Colon (tissue), 2 donors: ENCODE measurements around the gene LPA.
"Not testable (repeated sequence)": the region's sequence is repeated elsewhere in the genome, so short reads cannot be mapped to it uniquely, and the experiment has no call there.

Experiments
- FAIRE-seq: peaks from 2 replicates; lab custom pipeline; 2012; peaks lifted over from hg19 to GRCh38; lab: Jason Lieb, UNC
- donor health status: control.
- donor health status: control.

The LPA gene, protein sequence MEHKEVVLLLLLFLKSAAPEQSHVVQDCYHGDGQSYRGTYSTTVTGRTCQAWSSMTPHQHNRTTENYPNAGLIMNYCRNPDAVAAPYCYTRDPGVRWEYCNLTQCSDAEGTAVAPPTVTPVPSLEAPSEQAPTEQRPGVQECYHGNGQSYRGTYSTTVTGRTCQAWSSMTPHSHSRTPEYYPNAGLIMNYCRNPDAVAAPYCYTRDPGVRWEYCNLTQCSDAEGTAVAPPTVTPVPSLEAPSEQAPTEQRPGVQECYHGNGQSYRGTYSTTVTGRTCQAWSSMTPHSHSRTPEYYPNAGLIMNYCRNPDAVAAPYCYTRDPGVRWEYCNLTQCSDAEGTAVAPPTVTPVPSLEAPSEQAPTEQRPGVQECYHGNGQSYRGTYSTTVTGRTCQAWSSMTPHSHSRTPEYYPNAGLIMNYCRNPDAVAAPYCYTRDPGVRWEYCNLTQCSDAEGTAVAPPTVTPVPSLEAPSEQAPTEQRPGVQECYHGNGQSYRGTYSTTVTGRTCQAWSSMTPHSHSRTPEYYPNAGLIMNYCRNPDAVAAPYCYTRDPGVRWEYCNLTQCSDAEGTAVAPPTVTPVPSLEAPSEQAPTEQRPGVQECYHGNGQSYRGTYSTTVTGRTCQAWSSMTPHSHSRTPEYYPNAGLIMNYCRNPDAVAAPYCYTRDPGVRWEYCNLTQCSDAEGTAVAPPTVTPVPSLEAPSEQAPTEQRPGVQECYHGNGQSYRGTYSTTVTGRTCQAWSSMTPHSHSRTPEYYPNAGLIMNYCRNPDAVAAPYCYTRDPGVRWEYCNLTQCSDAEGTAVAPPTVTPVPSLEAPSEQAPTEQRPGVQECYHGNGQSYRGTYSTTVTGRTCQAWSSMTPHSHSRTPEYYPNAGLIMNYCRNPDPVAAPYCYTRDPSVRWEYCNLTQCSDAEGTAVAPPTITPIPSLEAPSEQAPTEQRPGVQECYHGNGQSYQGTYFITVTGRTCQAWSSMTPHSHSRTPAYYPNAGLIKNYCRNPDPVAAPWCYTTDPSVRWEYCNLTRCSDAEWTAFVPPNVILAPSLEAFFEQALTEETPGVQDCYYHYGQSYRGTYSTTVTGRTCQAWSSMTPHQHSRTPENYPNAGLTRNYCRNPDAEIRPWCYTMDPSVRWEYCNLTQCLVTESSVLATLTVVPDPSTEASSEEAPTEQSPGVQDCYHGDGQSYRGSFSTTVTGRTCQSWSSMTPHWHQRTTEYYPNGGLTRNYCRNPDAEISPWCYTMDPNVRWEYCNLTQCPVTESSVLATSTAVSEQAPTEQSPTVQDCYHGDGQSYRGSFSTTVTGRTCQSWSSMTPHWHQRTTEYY (N-terminal part only)

GRCh38 chr6:160664198-160664597 is at the start of gene LPA:
Gene LPA, minus strand, starts transcription at chr6:160664275. Its CDS starts 61 bp downstream, at chr6:160664214.
- FAIRE-seq: not testable (repeated sequence)

DNA sequence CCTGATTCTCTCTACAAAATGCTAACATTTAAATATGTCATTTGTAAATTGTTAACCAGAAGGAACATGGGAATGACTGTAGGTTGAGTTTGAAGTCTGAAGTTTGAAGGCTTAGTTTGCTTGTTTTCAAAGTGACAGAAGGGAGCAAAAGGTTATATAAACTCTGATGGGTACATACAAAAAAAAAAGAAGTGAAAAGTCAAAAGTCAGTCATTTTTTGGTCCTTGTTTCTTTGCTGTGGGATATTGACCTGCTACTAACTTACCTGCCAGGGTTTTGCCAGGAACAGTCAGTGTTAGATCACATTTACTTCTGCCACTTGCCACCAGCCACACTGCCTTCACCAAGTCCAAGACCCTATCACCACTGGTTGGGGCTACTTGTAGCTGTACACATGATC is 44.9 kb upstream of the LPA start:
- peak; percentile 58 for FAIRE-seq

- not testable (repeated sequence) for FAIRE-seq
Observed at GRCh38 chr6:160704688-160705087, 40.6 kb upstream of the LPA start.

- FAIRE-seq: not testable (repeated sequence)
Observed at GRCh38 chr6:160701918-160702680, 38.0 kb upstream of the LPA start, which contains the start of gene PLG. Gene PLG, plus strand, starts transcription at chr6:160702244. Its CDS starts 61 bp downstream, at chr6:160702305.

DNA sequence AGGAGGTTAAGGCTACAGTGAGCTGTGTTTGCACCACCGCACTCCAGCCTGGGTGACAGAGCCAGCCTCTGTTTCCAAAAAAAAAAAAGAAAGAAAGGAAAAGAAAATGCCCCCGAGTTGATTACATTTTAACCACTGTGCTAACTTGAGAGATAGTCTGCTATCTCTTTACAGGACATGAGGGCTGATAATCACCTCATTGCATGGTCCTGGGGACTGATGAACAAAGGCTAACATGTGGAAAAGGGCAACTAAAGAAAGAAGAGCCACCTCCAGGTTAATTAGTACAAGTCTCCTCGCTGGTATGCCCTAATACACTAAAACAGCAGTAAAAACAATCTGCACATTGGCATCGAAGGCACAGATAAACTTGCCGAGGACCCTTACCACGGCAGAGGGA is 33.8 kb upstream of the LPA start:
- no peak for FAIRE-seq

DNA sequence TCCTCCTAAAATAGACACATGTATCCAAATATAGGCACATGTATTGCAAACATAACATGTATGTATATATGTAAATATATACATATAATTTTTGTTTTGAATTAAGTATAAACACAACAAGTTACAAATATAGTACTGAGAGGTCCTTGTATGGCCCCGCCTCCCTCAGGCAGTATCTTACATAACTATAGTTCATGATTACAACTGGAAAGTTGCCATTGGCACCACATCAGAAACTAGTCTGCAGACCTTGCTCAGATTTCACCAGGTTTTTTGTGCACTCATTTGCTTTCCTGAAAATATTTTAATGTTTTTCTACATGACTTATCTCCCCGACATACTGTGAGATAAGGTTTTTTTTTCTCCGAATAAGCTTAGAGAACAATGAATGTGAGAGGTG is 32.8 kb upstream of the LPA start:
- FAIRE-seq: not testable (repeated sequence)

GRCh38 chr6:160695622-160696021 is 31.5 kb upstream of the LPA start:
- not testable (repeated sequence) for FAIRE-seq

- not testable (repeated sequence) for FAIRE-seq
Observed at GRCh38 chr6:160695025-160695424, 30.9 kb upstream of the LPA start.

GRCh38 chr6:160692369-160692959 is 28.4 kb upstream of the LPA start:
- FAIRE-seq: no peak

- FAIRE-seq: no peak
Observed at GRCh38 chr6:160691617-160692016, 27.5 kb upstream of the LPA start.

- no peak for FAIRE-seq
Observed at GRCh38 chr6:160690458-160690857, 26.4 kb upstream of the LPA start.

GRCh38 chr6:160685762-160686450 is 21.8 kb upstream of the LPA start:
- FAIRE-seq: no peak

DNA sequence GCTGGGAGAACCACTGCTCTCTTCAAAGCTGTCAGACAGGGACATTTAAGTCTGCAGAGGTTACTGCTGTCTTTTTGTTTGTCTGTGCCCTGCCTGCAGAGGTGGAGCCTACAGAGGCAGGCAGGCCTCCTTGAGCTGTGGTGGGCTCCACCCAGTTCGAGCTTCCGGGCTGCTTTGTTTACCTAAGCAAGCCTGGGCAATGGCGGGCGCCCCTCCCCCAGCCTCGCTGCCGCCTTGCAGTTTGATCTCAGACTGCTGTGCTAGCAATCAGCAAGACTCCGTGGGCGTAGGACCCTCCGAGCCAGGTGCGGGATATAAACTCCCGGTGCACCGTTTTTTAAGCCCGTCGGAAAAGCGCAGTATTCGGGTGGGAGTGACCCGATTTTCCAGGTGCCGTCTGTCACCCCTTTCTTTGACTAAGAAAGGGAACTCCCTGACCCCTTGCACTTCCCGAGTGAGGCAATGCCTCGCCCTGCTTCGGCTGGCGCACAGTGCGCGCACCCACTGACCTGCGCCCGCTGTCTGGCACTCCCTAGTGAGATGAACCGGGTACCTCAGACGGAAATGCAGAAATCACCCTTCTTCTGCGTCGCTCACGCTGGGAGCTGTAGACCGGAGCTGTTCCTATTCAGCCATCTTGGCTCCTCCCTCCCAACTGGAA is 21.2 kb upstream of the LPA start:
- not testable (repeated sequence) for FAIRE-seq

DNA sequence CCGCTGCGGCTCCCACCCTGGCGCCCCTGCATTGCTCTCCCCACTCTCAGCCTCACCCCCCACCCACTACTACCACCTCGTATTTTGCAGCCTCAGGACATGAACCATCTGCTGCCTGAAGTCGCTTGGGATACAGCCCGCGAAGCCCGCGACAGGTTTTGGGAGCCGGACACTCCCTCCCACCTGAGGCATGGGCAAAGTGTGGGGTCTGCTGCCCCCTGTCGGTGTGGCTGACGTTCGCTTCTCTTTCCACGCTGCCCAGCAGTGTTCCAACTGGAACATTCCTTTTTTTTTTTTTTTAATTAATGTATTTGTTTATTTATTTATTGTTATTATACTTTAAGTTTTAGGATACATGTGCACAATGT is 15.3 kb upstream of the LPA start:
- FAIRE-seq: no peak

DNA sequence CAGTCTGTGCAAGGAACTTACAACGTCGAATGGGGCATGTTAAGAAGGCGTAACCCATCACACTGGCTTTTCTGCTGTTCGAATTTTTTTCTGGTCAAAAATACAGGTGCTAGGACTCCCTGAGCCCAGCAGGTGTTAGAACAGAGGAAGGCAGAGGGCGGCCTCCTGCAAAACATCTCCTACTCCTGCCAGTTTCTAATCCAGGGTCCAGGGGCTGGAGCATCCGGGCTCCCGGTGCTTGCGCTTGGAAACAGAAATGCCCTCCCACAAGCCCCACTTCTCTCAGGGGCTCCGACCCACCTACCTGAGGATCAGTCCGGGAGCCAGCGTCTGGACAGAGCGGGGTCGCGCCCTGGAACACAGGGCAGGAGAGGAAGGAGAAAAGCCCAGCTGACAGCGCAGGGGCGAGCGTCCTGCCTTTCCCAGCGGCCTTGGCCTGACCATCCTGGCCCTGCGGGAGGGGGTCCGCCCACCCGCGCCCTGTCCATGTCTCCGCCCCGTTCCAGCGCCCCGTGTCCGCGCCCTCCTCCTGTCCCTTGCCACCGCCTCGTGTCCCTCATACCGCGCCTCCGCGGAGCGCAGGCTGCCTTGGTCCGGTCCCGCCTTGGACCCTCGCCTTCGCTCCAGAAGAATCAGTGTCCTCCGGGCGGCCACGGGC is 14.8 kb upstream of the LPA start:
- FAIRE-seq: no peak

DNA sequence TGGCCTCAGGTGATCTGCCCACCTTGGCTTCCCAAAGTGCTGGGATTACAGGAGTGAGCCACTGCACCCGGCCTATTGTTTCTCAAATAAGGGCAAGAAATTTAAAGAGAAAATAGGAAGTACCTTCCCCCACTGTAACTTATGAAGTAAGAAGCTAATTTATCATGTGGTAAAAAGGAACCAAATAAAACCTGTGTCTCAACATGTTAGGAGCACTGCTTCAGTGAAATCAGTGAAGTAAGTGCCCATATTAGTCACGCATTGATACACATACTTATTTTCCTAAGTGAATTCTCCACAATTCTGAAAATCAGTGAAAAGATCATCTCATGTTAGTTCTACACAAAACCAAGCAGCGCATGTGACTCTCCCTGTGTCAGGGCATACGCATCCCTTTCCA is 14.2 kb upstream of the LPA start:
- FAIRE-seq: no peak

DNA sequence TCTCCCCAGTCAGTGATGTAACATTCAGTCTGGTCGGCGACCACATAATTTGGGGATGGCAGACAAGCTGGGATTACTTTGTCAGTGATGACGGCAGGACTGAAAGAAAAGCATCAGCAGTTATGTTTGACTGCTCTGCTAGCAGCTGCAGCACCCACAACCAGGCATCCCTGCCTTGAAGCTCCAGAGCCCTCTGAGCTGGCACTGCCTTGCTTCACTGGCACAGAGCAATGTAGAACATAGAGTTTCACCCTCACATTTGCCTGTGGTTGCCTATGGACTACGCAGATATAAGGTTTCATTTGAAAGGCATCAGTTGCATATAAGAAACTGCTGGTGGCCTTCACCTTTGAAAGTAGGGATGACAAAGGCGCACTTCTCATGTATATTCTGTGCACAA is 12.3 kb upstream of the LPA start:
- FAIRE-seq: not testable (repeated sequence)

DNA sequence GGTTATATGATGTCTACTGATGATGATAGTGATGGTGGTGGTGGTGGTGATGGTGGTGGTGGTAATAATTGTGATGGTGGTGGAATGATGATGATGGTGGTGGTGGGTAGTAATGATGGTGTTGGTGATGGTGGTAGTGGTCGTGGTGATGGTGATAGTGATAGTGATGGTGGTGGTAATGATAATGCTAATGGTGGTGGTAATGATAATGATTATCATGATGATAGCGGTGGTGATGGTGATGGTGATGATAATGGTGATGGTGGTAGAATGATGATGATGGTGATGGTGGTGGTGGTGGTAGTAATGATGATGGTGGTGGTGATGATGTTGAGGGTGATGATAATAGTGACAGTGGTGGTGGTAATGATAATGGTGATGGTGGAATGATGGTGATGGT is 4.5 kb upstream of the LPA start:
- FAIRE-seq: no peak
